Amniotic stem cell (primary cell): ENCODE results near the gene HTRA3.

Source experiments
- DNase-seq: peaks from one replicate; lab custom pipeline; 2025; lab: John Stamatoyannopoulos, UW

The HTRA3 gene

DNA sequence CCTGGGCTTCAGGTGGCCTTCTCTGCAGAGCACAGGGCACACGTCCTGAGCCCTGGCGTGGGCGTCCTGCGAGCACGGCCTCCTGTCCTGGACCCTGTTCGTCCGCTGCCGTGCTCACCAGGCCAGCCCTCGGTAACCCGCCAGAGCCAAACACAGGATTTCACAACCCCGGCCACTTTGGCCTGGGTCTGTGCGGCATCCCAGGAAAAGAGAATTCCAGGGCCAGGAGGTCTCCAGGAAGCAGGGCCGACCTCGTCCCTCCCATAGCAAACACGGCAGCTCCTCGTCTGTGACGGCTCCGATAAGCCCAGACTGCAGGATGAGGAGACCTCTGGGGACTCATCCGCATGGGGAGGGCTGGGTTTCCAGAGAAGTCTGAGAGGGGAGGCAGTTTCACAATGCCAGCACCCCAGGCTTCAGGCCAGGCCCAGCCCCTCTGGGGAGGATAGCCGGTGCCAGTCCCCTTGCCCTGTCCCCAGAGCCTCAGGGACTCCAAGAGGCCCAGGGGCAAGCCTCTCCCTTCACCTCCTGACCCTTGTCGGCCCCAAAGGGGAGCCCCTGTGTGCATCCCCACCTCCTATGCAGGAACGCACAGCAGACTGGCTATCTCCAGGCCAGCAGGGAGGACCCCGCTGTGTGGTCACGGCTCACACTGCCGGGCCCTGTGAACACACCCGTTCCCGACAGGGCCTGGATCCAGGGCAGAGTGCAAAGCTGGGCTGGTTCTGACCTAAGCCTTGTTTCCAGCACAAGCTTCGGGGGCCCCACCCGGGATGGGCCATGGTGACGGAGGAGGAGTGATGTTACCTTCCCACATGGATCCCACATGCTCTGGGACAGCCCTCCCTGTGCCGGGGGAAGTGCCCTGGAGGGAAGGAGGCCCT lies 22.3 kb upstream of the HTRA3 start:
- DNase-seq: no peak

DNA sequence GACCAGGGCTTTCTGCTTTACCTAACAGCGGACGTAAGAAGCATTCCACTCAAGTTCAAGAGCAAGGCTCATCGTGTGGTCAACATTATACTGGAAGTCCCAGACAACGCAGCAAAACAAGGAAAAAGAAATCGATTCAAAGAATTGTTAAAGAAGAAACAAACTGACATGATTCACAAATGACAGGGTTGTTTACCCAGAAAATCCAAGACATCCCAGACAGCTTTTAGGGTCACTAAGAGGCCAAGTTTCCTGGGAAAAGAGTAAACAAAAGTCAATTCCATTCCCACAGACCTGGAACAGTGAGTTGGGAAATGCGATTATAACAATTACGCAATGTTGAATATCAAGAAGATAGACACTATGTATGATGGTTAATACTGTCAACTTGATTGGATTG lies 21.5 kb upstream of the HTRA3 start:
- no peak for DNase-seq

DNA sequence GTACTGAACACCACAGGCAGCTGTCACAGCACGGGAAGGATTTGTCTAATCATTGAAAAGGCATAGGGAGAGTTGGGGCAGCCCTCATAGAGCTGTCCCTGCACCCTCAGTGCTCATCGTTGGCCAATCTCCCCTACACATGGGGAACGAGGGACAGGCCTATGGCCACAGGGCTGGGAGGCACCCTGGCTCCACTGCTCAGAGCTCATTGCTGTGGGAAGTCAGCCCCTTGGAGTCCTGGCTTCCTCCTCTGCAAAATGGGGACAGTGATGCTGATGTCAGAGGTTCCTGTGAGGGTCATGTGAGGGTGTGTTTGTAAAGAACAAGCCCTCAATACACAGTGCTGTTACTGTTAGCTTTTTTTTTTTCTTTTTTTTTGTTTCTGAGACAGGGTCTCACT lies 19.3 kb upstream of the HTRA3 start:
- DNase-seq: no peak

DNA sequence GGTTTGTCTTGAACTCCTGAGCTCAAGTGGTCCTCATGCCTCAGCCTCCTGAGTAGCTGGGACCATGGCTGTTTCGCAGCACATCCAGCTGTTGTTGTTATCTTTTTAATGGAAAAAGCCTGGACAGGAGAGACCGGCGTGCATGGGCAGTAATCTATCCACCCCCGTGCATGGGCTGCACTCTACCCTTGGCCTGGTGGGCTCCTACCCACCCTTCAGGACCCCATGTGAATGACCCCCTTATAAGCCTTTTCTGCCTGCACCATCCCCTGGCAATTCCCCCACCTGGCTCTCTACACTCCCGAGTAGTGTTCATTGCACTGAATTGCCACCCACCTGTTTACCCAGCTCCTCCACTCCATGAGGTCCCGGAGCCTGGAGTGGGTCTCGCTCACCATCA lies 18.9 kb upstream of the HTRA3 start:
- no peak for DNase-seq

DNA sequence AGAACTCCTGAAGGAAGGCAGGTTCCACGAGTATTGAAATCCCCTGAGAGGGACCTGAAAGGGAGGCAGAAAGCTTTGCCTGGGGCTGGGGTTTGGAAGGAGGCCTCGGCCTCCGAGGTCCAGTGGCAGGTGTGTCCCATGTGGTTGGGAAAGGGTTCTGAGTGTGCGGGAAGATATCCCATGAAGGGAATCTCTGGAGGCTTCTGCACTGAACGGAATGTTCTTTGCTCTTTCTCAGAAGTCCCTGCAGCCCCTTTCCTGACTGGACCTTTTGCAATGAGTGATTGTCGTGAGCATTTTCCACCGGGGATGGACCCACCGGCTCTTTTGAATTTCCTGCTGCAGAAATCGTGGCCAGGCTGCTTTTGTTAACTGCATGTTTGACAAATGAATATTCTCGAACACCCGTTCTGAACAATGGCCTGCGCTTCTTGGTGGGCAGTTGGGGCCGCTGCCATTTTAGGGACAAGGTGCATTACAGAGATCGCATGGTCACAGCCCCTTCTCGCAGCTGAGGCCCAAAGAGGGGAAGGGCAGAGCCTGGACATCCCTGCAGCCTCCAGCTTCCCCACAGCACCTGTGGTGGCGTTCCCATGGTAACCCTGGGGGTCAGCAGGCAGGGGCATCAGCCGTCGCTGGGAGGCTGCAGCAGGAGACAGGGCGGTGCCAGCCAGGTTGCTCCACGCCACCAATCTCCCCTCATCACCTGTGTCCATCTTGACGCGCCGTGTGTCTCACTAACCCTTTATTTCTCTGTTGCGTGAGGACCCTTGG lies 18.3 kb upstream of the HTRA3 start:
- DNase-seq: no peak

DNA sequence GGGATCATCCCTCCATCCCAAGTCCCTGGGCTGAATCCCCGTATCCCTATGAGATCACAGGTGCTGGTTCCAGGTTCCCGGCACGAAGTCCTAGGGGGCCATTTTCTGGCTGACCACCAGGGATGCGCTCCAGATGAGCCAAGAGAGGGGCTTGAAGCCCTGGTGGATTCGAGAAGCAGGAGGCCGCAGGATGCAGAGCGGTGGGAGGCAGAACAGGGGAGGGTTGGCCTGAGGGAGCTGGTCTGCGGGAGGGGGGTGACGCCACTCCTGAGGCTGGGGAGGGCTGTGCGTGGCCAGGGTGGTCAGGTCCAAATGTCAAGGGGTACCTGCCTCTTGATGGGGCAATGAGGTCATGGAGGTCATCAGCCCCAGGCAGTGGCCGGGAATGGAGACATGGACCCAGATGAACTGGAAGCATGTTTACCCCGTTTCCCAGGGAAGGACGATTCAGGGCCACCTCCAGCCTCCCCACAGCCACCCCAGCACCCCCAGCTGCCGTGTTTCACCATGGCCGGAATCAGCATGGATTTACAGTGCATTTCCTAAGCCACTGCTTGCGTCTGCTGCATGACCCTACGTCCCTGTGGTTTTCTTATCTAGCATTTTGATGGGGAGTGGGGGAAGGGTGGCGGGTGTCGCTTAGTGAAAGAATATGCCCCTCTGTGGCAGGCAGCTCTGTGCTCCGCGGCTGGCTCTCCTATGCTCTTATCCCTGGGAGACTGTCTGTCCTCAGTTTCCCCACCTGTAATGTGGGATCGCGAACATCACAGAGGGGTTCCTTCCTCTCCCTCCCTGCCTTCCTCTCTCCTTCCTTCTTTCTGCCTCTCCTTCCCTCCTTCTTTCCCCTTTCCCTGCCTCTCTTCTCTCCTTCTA lies 17.0 kb upstream of the HTRA3 start:
- DNase-seq: no peak

DNA sequence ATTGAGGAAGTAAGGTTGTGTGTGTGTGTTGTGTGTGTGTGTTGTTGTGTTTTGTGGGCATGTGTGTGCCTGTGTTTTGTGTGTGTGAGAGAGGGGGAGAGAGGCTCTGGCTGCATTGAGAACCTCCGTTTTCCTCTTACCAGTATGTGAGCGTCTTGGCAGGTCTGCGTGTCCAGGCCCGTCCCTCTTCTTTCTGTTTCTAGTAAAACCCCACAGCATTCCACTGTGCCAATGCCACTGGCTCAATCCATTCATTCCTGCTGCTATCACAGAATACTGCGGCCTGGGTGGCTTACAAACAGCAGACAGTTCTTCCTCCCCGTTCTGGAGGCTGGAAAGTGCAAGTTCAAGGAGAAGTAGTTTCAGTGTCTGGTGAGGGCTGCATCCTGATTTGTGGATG lies 15.5 kb upstream of the HTRA3 start:
- DNase-seq: no peak

DNA sequence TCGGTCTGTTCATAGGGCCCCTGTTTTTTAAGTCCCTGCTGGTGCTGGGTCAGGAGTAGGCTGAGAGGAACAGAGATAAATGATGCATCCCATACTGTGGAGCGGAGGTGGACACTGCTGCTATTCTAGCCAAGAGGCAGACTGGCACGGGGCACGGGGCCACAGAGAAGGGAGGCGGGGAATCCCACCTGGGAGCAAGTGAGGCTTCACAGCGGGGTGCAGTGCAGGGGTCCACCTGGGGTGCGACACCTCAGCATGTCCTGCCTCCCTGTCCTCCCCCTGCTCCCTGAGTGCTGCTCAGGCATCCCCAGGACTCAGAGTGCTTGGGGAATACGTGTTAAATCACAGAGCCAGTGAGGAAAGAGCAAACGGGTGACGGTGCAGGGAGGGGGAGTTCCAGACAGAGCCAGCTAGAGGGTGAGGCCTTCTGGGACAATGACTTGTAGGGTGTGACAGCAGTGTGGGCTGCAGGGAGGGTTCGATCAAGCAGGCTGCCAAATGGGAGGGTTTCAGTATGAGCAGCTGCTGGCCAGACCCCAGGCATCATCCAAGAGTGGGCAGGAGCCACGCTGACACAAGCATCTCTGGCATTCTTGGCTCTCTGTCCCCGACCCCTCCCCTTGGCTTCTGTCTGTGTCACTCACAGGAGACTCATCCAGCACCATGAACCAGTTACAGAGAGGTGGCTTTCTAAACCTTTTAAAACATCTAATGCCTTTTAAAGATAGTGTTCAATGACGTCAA lies 13.7 kb upstream of the HTRA3 start:
- DNase-seq: no peak

DNA sequence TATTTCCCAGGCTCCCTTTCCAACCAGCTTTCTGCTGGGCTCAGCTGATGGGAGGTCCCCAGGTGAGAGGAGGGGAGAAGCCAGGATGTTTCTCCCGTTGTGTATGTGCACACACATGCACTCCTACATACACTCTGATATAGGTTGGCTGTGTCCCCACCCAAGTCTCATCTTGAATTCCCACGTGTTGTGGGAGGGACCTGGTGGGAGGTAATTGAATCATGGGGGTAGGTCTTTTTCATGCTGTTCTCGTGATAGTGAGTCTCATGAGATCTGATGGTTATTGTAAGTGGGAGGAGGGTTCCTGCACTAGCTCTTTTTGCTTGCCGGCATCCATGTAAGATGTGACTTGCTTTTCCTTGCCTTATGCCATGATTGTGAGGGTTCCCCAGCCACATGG lies 11.7 kb upstream of the HTRA3 start:
- no peak for DNase-seq

DNA sequence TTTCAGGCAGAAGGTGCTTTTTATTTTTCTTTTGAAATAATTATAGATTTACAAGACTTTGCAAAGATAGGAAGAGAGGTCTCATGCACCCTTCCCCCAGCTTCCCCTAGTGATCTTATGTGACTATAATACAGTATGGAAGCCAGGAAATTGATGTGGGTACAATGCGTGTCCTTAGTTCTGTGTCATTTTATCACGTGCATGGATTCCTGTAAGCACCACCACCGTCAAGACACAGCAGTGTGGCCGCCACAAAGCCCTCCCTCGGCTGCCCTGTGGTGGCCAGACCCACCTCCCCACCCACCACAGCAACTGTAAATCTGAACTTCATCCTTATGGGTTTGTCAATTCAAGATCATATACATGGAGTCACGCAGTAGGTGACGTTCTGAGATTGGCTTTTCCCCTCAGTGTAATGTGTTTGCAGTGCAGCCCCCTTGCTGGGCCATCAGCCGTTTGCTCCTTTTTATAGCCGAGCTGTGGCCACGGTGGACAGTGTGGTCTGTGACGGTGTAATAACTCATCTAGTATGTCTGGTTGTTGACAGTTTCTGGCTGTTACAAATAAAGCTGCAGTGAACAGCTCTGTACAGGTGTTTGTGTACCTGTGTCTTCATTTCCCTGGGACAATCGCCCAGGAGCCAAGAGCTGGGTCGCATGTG lies 10.9 kb upstream of the HTRA3 start:
- DNase-seq: no peak

DNA sequence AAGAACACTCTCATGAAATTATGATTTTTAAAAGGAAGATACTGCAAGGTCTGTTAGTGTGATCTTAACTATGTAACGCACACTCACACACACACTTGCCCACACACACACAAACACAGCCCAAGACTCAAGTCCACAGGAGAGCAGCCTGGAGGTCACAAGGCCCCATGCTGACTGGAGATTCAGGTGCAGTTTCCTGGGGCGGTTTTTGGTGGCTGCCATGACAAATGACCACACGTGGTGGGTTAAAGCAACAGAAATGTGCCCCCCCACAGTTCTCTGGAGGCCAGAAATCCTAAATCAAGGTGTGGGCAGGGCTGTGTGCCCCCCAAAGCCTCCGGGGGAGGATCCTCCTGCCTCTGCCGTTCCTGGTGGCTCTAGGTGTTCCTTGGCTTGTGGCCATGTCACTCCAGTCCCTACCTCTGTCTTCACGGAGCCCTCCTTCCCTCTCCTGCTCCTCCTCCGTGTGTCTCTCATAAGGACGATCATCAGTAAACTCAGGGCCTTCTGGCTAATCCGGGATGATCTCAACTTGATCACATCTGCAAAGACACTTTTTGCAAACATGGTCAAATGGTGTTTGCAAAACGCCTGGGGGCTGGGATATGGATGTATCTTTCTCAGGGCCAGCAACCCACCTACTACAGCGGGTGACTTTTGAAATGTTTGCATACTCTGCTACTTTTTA lies 9.7 kb upstream of the HTRA3 start:
- DNase-seq: no peak

DNA sequence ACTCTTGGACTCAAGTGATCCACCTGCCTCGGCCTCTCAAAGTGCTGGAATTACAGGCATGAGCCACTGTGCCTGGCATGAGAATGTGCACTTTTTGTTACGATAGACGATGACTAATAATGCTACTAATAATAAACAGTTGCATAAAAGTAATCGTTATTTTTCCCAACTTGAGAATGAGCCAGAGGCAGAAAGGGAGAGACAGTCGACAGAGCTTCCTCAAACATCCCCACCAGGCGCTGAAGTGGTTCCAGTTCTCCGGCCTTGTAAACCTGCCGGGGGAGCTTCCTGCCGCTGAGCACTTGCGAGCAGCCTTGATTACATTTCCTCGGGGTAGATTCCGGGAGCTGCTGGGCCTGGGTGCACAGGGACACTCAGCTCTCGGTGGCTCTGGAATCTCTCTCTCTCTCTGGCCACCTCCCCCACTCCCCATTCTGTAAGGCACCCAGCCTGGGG lies 8.9 kb upstream of the HTRA3 start:
- no peak for DNase-seq

DNA sequence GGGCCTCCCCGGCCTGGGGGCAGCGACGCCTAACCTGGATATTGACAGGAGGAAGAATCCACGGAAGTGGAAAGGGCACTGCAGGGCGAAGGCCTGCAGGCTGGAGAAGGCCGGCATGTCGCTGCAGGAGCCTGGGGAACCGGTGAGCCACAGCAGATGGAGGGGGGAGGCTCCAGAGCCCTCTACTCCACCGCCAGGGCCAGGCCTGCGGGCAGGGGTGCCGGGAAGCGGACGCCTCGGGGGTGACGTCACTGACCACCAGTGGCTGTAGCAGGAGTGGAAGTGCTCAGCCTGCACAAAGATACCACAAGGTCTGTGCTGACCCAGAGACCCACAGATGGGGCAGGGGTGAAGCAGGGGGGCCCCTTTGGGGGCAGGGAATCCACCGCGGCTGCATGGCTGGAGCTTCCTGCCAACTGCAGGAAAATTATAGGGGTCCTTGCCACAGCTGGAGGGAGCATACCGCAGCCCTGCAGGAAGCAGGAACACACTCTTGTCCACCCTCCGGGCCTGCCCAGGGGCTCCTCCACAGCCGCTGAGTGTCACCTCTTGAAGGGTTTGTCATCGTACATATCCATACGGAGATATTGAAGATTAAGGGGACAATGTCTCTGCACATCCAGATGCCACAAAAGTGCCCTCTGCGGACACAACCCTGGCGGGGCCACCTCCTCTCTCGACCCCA lies 7.6 kb upstream of the HTRA3 start:
- no peak for DNase-seq

DNA sequence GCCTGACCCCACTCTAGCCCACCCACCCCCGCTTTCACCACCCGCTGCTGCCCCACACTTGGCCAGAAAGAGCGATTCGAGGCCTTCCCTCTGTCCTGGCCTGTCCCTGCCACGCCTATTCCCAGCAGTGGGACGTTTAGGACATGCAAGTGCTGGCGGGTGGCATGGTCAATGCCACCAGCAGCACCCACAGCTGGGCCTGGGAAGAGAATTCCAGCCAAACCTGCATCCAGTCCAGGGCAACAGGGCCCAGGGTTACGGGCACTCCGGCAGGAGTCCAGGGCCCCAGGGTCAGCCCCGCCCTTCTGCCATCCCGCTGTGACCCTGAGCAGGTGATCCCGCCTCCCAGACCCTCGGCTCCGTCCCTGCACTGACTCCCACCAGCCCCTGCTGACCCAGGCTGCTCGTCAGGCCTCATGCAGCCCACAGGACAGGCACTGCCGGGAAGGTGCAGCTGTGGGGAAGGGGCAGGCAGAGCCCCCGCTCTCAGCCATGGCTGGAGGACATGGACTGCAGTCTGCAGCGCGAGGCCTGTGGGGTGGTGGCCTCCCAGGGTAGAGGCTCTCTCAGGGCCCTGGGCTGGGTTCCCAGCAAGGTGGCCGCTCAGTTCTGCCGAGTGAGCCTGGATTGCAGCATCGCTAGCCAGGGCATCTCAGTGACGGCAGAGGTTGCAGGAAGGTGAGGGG lies 6.8 kb upstream of the HTRA3 start:
- DNase-seq: no peak

DNA sequence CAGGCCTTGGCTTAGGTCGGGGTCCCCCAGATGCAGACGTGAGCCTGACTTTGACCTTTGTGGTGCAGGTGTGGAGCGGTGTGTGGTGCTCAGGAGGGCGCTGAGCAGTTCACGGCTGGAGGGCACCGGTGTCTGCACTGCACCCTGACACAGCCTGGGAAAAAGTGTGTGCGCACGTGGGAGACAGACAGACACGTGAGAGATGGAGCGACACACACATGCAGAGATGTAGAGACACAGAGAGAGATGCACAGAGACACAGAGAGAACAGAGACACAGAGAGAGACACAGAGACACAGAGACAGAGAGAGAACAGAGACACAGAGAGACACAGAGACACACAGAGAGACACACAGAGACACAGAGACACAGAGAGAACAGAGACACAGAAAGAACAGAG lies 6.2 kb upstream of the HTRA3 start:
- DNase-seq: no peak

DNA sequence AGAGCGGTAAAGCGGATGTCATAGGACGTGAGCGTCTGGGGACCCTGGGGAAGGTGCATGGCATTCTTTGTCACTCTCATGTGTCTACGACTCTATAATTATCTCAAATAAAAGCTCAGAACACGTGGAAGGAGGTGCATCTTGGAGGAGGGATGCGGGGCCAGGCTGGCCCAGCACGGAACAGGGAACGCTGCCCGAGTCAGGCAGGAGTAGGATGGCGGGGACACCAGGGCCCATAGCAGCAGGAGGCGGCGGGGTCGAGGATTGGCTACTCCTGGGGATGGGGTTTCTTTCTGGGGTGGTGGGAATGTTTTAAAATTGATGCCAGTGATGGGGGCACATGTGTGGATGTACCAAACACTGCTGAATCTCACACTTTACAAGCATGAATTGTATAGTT lies 5.4 kb upstream of the HTRA3 start:
- no peak for DNase-seq

DNA sequence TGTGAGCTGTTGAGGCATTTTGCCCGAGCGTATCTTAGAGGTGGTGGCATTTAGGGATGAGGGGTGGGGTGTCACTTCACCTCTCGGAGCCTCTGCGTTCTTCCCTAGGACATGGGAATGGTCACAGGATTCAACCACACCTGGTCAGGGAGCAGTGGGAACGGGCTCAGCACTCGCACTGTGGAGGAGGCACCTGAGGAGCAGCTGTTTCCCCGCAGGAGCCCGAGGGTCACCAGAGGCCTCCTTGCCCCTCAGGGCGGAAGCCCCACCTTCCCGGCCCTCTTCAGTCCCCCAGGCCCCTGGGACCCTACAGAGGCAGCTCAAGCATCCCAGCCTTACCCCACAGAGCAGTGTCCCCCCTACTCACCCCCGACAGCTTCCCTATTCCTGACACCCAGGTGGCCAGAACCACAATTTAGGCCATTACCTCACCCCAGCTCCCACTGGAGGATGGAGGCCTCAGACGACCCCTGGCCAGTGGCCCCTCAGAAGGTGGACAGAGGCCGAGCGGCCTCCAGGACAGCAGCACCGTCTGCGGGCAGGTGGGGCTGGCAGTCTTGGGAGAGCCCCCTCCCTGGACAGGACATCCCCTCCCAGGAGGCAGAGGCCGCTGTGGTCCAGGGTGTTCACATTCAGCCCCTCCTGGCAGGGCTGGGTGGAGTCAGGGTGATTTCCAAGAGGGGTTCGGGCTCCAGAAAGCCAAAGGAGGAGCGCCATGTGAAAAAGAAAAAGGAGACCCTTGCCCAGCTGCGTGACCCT lies 4.2 kb upstream of the HTRA3 start:
- no peak for DNase-seq

DNA sequence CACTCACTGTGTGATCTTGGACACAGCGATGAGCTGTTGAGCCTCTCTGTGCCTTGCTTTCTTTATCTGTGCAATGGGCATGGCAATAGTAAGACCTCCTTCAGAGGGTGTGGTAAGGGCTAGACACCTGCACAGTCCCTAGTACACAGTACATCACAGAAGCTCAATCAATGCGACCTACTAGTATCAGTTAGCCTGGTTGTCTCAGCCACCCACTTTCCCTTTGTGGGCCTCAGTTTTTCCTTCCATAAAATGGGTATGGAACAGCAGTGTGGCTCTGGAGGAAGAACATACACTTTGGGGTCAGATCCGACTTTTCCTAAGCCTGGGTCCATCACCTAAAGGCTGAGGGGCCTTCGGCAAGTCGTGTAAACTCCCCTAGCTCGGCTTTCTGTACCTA lies 3.5 kb upstream of the HTRA3 start:
- DNase-seq: no peak

DNA sequence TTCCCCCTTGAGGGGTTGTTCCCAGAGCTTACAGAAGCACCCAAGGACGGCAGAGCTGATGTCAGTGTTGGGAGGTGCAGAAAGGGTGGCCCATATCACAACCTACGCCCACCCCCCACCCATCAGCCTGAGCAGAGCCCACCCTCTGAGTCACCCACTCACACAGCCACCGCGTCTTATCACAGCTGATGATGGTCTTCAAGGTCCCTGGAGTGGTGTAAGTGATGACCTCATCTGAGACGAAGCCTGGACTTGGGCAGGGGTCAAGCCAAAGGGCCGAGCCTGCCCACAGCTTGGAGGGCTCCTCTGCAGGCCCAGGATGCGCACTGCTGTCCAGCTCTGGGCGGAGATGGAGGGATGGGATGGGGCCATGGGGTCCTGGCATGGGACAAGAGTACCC lies 3.0 kb upstream of the HTRA3 start:
- DNase-seq: no peak
